Astrocyte of the spinal cord (primary cell): ENCODE measurements around the gene KATNBL1.

Experiments
- DNase-seq: peaks from one replicate; pipeline ENCODE4 v3.0.0; 2011; ENCODE audit warnings: low read depth, low spot score
- H3K4me3 ChIP-seq: 2 replicates; pipeline ENCODE4 v1.5.1; 2011; ENCODE audit warnings: low read depth, mild to moderate bottlenecking, low read length, moderate library complexity
- in situ Hi-C: cut with HindIII; loops from 2 replicates; pipeline ENCODE4 v1.10.0; 2017; ENCODE audit warnings: low sequenced_read_pairs
- TF ChIP-seq, protein P1 (sequence below): IDR thresholded peaks from 2 replicates; pipeline ENCODE4 v1.5.1; 2012; ENCODE audit warnings: low read depth, mild to moderate bottlenecking, low read length, inconsistent platforms

Gene KATNBL1

DNA sequence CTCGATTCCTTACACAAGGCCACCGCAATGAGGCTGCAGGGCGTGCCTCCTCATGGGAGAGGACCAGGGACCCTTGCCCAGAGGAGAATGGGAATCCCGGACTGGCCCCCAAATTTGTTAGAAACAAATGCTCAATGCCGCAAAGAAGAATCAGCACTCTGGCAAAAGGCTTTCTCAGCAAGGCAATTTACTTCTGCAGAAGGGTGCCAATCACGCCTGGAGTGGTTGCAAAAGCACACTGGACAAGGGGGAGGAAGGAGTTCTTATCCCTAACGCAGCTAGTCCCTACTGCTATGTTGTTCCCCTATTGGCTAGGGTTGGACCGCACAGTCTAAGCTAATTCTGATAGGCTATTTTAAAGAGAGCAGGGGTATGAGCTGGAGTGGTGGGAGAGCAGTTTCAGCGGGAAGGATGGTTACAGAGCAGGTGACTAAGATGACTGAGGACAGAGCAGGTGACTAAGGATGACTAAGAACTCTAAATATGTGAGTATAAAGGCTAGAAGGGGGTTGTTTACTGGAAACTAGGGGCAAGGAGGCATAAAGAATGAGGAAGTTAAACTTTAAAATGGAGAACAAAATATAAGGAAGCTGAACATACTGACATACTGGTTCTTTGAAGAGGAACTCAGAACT is 48.5 kb downstream of the KATNBL1 start:
- in situ Hi-C loops, result no loop called here
- TF ChIP-seq, protein P1, sequence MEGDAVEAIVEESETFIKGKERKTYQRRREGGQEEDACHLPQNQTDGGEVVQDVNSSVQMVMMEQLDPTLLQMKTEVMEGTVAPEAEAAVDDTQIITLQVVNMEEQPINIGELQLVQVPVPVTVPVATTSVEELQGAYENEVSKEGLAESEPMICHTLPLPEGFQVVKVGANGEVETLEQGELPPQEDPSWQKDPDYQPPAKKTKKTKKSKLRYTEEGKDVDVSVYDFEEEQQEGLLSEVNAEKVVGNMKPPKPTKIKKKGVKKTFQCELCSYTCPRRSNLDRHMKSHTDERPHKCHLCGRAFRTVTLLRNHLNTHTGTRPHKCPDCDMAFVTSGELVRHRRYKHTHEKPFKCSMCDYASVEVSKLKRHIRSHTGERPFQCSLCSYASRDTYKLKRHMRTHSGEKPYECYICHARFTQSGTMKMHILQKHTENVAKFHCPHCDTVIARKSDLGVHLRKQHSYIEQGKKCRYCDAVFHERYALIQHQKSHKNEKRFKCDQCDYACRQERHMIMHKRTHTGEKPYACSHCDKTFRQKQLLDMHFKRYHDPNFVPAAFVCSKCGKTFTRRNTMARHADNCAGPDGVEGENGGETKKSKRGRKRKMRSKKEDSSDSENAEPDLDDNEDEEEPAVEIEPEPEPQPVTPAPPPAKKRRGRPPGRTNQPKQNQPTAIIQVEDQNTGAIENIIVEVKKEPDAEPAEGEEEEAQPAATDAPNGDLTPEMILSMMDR, result no peak
- no peak overlapping the region for H3K4me3 ChIP-seq
- no peak for DNase-seq

DNA sequence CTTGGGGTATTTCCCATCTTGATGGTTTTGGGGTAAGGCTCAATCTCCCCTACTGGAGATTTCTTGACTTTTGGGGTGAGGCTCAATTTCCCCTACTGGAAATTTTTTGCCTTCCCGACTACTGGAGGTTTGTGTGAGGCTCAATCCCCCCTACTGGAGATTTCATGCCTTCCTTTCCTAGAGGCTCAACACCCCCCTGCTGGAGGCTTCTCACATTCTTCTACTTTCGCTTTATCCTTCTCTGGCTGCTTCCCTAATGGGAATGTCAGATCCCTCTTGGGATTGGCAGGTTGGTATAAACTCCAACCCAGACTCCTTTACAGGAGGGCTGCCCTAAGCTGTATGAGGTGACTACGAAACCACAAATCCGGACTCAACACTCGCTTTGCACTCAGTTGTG is 49.2 kb downstream of the KATNBL1 start:
- TF ChIP-seq, protein P1, result no peak
- in situ Hi-C loops, result no loop called here

GRCh38 chr15:34158355-34158754 is 51.5 kb downstream of the KATNBL1 start:
- no peak for DNase-seq
- H3K4me3 ChIP-seq, result no peak overlapping the region
- TF ChIP-seq, protein P1, result no peak
- in situ Hi-C loops, result no loop called here

More for the DNA sequence above, 49.2 kb downstream of the KATNBL1 start:
- H3K4me3 ChIP-seq, result no peak overlapping the region
- no peak for DNase-seq

- TF ChIP-seq, protein P1, result no peak
- in situ Hi-C loops, result no loop called here
- no peak for DNase-seq
- H3K4me3 ChIP-seq, result no peak overlapping the region
Measured at GRCh38 chr15:34155859-34156258, 54.0 kb downstream of the KATNBL1 start.

DNA sequence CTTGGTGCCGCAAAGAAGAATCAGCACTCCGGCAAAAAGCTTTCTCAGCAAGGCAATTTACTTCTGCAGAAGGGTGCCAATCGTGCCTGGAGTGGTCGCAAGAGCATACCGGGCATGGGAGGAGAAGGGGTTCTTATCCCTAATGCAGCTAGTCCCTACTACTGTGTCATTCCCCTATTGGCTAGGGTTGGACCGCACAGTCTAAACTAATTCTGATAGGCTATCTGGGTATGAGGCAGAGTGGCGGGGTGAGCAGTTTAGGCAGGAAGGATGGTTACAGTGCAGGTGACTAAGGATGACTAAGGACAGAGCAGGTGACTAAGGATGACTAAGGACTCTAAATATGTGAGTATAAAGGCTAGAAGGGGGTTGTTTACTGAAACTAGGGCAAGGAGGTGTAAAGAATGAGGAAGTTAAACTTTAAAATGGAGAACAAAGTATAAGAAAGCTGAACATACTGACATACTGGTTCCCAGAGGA is 55.1 kb downstream of the KATNBL1 start:
- in situ Hi-C loops, result no loop called here
- no peak overlapping the region for H3K4me3 ChIP-seq
- DNase-seq, result peak; percentile 4
- TF ChIP-seq, protein P1, result no peak

DNA sequence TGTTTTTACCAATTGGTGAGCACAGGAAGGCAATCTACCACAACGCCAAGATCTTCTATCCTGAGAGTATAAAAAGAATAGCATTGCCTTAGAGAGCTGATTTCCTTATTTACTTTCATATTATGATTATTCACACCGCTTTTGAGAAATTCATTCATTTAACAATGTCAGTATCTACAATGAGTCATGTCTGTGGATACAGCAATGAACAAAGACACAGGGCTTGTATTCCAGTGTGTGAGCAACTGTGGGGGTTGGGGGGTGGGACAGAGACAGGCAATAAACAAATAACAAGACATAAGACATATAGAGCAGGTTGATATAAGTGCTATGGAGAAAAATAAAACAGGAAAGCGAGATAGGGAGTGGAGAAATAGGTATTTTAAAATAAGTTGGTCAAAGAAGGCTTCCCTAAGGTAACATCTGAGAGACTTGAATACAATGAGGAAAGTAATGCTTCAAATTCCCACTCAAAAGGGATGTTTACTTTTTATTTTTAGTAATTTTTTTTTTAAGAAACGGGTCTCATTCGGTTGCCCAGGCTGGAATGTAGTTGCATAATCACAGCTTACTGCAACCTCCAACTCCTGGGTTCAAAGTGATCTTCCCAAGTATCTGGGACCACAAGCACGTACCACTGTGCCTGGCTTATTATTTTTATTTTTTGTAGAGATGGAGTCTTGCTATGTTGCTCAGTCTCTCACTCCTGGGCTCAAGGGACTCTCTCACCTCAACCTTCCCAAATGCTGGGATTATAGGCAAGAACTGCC is 62.3 kb downstream of the KATNBL1 start:
- TF ChIP-seq, protein P1, result no peak
- H3K4me3 ChIP-seq, result no peak overlapping the region
- in situ Hi-C loops, result no loop called here
- DNase-seq, result peak; percentile 14
